Stomach smooth muscle (tissue), 2 donors: ENCODE results near the gene POSTN.
"Not testable (repeated sequence)": the region's sequence is repeated elsewhere in the genome, so short reads cannot be mapped to it uniquely, and the experiment has no call there.

Source experiments
- H3K27ac ChIP-seq: one replicate; pipeline ENCODE4 v1.7.0; 2013; ENCODE audit warnings: mild to moderate bottlenecking, low read length, inconsistent platforms
- H3K27me3 ChIP-seq, 2 donors: one replicate each; pipeline ENCODE4 v1.7.0; 2013; ENCODE audit warnings: low read length in 2 of 2; ENCODE audit not compliant: insufficient read depth in 2 of 2, control insufficient read depth in 1 of 2
- H3K36me3 ChIP-seq, 2 donors: one replicate each; pipeline ENCODE4 v1.7.0; 2013; ENCODE audit warnings: low read length in 2 of 2; ENCODE audit not compliant: control insufficient read depth in 2 of 2, insufficient read depth in 2 of 2
- H3K4me1 ChIP-seq: one replicate; pipeline ENCODE4 v1.7.0; 2013; ENCODE audit warnings: low read length; ENCODE audit not compliant: control insufficient read depth, insufficient read depth
- H3K4me3 ChIP-seq, 2 donors: one replicate each; pipeline ENCODE4 v1.7.0; 2013; ENCODE audit warnings: low read length in 2 of 2
- H3K9ac ChIP-seq, 2 donors: one replicate each; pipeline ENCODE4 v1.7.0; 2013; ENCODE audit warnings: low read length in 2 of 2, mild to moderate bottlenecking in 1 of 2
- H3K9me3 ChIP-seq, 2 donors: one replicate each; pipeline ENCODE4 v1.7.0; 2013; ENCODE audit warnings: low read length in 2 of 2; ENCODE audit not compliant: control insufficient read depth in 2 of 2
- donor health status: healthy.
- donor health status: Pancreatic carcinoma.

POSTN gene

DNA sequence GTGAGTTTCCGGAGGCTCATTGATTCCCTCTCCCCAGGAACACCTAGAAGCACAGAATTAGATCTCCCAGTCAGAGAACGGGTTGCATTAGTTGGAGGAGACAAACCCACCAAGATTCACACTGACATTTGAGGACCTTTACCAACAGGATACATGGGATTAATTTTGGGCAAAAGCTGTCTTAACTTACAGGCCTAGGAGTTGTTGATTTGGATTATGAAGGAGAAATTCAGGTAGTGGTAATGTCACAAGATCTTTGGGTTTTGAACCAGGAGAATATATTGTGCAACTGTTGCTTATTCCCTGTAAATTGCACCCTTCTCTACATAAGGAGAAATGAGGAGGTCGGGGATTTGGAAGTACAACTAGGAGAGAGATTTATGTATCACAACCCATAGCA lies 38.0 kb downstream of the POSTN start:
- H3K27me3 ChIP-seq = no peaks in the 10 kb centered on the region
- no peaks in the 10 kb centered on the region for H3K36me3 ChIP-seq
- H3K27ac ChIP-seq = no peak overlapping the region
- H3K4me3 ChIP-seq = no peak overlapping the region
- peaks cover 0 to 3% of the 10 kb centered on the region in 2 donors for H3K9me3 ChIP-seq
- no peaks in the 10 kb centered on the region for H3K4me1 ChIP-seq
- H3K9ac ChIP-seq = no peak overlapping the region

- not testable (repeated sequence) for H3K9me3 ChIP-seq, H3K27ac ChIP-seq, H3K4me1 ChIP-seq
Measured at GRCh38 chr13:37558766-37559165, 39.8 kb downstream of the POSTN start.

DNA sequence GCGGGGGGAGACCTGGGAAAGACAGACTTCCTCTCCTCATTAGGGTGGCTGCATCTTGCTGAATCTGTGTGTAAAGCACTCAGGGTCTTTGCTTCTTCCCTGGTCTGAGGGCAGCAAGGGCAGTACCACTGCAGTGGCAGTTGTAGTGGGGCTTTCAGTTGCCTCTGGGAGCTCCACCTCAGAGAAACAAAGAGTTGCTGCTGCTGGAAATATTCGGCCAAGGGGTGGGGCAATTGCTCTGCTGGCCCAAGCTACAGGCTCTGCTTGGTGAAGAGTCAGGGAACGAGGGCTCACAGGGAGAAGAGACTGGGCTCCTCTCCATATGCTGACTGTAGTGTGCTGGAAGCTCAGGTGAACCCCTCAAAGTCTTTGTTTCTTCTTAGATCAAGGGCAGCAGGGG lies 52.5 kb downstream of the POSTN start:
- H3K4me3 ChIP-seq = no peak overlapping the region
- H3K9ac ChIP-seq = no peak overlapping the region
- no peak overlapping the region for H3K27ac ChIP-seq
- no peaks in the 10 kb centered on the region for H3K4me1 ChIP-seq
- no peaks in the 10 kb centered on the region for H3K36me3 ChIP-seq
- no peaks in the 10 kb centered on the region for H3K27me3 ChIP-seq
- H3K9me3 ChIP-seq = peaks cover 0 to 6% of the 10 kb centered on the region in 2 donors

More at GRCh38 chr13:37558766-37559165, 39.8 kb downstream of the POSTN start:
- not testable (repeated sequence) for H3K9ac ChIP-seq, H3K36me3 ChIP-seq, H3K4me3 ChIP-seq, H3K27me3 ChIP-seq

GRCh38 chr13:37544995-37545394 lies 53.6 kb downstream of the POSTN start:
- Histone ChIP-seq H3K4me3 (no peak overlapping the region), H3K27ac (no peak overlapping the region), H3K36me3 (no peaks in the 10 kb centered on the region), H3K9ac (no peak overlapping the region), H3K4me1 (no peaks in the 10 kb centered on the region), H3K27me3 (no peaks in the 10 kb centered on the region), H3K9me3 (peaks cover 0 to 6% of the 10 kb centered on the region in 2 donors)

- no peaks in the 10 kb centered on the region for H3K36me3 ChIP-seq
- no peak overlapping the region for H3K4me3 ChIP-seq
- H3K9ac ChIP-seq = no peak overlapping the region
- no peaks in the 10 kb centered on the region for H3K9me3 ChIP-seq
- H3K4me1 ChIP-seq = no peaks in the 10 kb centered on the region
- H3K27ac ChIP-seq = no peak overlapping the region
- H3K27me3 ChIP-seq = no peaks in the 10 kb centered on the region
Measured at GRCh38 chr13:37539976-37540605, 58.5 kb downstream of the POSTN start.

DNA sequence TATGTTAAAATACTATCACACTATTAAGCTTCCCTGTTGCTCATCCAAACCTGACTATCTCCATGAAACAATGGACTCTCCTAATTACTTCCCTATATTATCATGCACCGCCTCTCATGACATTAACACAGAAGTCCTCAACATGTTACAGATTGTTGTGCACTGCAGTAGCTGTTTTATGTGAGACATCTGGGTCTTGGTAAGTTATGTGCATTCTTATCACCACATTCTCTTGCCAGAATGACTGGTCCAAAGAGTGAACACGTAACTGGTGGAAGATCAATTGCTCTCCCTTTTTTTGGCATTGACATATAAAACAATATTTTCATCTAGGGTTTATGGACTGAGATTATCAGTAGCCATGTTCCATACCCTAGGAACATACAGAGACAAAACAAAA lies 59.4 kb downstream of the POSTN start:
- Histone ChIP-seq H3K9me3 (no peaks in the 10 kb centered on the region), H3K27me3 (no peaks in the 10 kb centered on the region), H3K4me1 (no peaks in the 10 kb centered on the region)

DNA sequence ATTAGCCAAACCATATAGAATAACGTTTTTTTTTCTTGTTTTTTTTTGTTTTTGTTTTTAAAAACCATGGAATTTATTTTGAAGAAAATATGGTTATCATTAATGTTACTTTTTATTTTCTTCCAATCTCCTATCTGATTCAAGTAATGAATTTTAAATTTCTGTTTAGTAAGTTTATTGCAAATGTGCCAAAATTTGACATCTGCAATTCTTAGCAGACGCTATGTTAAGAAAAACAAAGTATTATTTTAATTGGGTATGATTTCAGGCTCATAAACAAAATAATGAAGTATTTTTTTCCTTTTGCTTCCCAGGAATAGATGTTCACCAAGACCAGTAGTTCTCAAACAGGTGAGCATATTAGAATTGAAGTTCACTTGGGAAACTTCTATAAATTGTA lies 63.1 kb downstream of the POSTN start:
- no peak overlapping the region for H3K4me3 ChIP-seq
- H3K27ac ChIP-seq = no peak overlapping the region
- H3K4me1 ChIP-seq = no peaks in the 10 kb centered on the region
- H3K9ac ChIP-seq = no peak overlapping the region
- no peaks in the 10 kb centered on the region for H3K9me3 ChIP-seq
- H3K27me3 ChIP-seq = no peaks in the 10 kb centered on the region
- no peaks in the 10 kb centered on the region for H3K36me3 ChIP-seq

More for the DNA sequence above, 59.4 kb downstream of the POSTN start:
- no peak overlapping the region for H3K4me3 ChIP-seq
- H3K27ac ChIP-seq = no peak overlapping the region
- H3K9ac ChIP-seq = no peak overlapping the region
- no peaks in the 10 kb centered on the region for H3K36me3 ChIP-seq

DNA sequence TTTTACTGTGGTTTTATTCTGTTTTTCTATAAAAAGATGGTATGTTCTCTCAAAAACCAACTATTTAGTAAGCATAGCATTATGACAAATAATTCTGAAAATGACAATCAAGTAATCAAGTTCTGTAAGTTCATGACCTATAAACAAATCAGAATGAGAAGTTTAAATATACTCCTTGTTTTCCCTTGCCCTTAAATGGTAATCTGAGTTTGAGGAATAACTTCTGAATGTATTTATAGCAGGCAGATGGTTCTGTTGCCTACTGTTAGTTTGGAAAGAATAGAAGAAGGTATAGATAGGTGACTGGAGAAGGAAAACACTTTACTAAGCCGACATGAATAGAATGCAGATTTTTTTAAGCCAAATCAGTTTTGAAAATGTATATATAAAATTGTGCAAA lies 63.9 kb downstream of the POSTN start:
- no peak overlapping the region for H3K27ac ChIP-seq
- H3K9ac ChIP-seq = no peak overlapping the region
- H3K4me1 ChIP-seq = no peaks in the 10 kb centered on the region
- no peaks in the 10 kb centered on the region for H3K9me3 ChIP-seq
- no peaks in the 10 kb centered on the region for H3K27me3 ChIP-seq
- no peak overlapping the region for H3K4me3 ChIP-seq
- H3K36me3 ChIP-seq = no peaks in the 10 kb centered on the region

- Histone ChIP-seq H3K4me1 (no peaks in the 10 kb centered on the region), H3K27me3 (no peaks in the 10 kb centered on the region), H3K36me3 (no peaks in the 10 kb centered on the region), H3K4me3 (no peak overlapping the region), H3K9me3 (no peaks in the 10 kb centered on the region), H3K27ac (no peak overlapping the region), H3K9ac (no peak overlapping the region)
Measured at GRCh38 chr13:37534181-37534580, 64.4 kb downstream of the POSTN start.

DNA sequence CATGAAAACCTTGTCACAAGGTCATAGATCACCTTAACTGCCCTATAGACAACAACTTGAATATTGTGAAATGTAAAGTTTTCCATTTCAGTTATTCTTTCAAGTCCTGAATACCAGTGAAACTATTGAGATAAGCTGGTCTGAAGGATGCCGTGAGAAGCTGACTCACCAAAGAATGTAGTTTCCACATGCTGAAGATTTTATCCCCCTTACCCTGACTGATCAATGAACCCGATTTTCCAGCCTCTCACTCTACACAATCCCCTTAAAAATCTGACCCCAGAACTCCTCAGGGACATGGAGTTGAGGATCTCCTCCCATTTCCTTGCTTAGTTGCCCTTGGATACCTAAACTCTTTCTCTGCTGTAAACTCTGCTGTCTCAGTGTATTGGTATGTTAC lies 67.5 kb downstream of the POSTN start:
- H3K9me3 ChIP-seq = no peaks in the 10 kb centered on the region
- H3K27me3 ChIP-seq = no peaks in the 10 kb centered on the region
- no peak overlapping the region for H3K4me3 ChIP-seq
- H3K9ac ChIP-seq = no peak overlapping the region
- H3K27ac ChIP-seq = no peak overlapping the region
- H3K4me1 ChIP-seq = no peaks in the 10 kb centered on the region
- no peaks in the 10 kb centered on the region for H3K36me3 ChIP-seq

DNA sequence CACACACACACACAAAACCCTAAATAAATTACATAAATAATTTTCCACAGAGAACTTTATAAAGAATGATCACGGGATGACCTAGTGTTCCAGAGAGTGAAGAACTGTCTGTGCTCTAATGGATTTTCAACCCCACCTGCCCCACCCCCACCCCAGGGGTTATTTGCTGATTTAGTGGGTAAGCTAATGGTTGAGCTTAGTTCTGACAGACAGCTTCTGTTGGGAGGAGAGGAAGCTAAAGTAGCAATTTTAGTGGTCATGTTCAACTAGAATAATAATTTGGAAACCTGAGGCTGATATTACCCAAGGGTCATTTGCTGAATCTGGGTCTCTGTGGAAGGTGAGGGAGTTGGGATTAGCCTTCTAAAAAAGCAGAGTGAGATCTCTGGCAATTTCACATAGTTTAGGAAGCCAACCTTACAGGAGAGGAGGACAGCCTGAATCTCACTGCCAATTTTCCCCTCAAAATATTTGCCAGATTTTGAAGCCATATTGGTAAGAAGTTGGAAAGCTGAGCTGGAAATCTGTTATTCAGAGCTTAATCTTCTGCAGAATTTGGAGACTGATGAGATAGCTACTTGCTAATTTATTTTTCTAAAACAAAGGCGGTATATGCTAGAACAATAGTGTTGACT lies 68.7 kb downstream of the POSTN start:
- no peak overlapping the region for H3K4me3 ChIP-seq
- H3K9me3 ChIP-seq = no peaks in the 10 kb centered on the region
- no peaks in the 10 kb centered on the region for H3K4me1 ChIP-seq
- no peak overlapping the region for H3K9ac ChIP-seq
- H3K36me3 ChIP-seq = no peaks in the 10 kb centered on the region
- H3K27me3 ChIP-seq = no peaks in the 10 kb centered on the region
- no peak overlapping the region for H3K27ac ChIP-seq
